WTC11 (cell line): ENCODE measurements around the gene MYL11.
A peak's percentile ranks its signal among the peaks of the same experiment; 100 is the strongest.

ENCODE experiments used
- CREB1 ChIP-seq: sonication (generic); formaldehyde crosslinking; IDR thresholded peaks from 2 replicates; pipeline ENCODE4 v1.8.0; 2023; ENCODE audit warnings: mild to moderate bottlenecking, missing genetic modification reagents
- GABPB1 ChIP-seq: sonication (generic); formaldehyde crosslinking; IDR thresholded peaks from 2 replicates; pipeline ENCODE4 v1.8.1; 2023; ENCODE audit warnings: mild to moderate bottlenecking, missing genetic modification reagents
- TF ChIP-seq, protein P1 (sequence below): sonication (generic); formaldehyde crosslinking; IDR thresholded peaks from 2 replicates; pipeline ENCODE4 v1.8.1; 2022; ENCODE audit warnings: mild to moderate bottlenecking, moderate library complexity, missing genetic modification reagents
- TF ChIP-seq, protein P2 (sequence below): fragments of 200-600 bp; IDR thresholded peaks from 2 replicates; pipeline ENCODE4 v1.8.0; 2022; ENCODE audit warnings: antibody characterized with exemption
- TF ChIP-seq, protein P3 (sequence below): sonication (generic); formaldehyde crosslinking; IDR thresholded peaks from 2 replicates; pipeline ENCODE4 v1.8.1; 2022; ENCODE audit warnings: low read depth, mild to moderate bottlenecking, moderate library complexity, missing genetic modification reagents, borderline replicate concordance

DNA sequence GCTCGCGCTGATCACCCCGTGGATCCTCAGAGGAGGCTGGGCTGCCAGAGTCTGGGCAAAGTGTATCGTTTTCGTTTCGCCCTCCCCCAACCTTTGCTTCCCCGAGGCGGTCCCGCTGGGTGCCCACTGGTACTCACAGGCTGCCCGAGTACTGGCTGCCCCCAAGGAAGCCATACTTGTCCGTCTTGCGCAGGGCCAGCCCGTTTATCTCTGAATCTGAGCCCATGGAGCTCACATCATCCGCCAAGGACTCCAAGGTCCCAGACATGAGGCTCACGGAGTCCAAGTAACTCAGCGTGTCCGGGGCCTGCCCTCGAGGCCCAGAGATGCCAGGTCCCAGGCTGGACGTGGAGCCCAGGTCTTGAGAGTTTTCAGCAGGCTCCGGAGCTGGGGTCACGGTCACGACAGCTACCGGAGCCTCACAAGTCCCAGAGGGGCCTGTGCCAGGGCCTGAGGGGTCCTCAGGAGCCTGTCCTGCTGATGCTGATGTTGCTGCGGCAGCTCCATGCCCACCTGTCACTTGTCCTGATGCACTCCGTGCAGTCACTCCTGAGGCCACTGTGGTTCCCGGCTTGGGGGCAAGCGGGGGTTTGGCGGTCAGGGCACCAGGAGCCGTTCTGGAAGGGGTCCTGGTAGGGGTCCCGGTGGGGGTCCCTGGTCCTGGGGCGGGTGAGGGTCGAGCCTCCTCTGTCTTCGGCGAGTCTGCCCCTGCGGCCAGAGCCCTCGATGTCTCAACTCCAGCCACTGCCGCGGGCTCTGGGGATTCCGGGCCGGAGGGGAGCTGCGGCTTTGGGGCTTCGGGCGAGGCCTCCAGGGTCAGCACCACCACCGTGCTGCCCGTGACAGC is 5.3 kb upstream of the MYL11 start:
- peak; percentile 32; the same call in 1 of the 2 replicates for TF ChIP-seq GABPB1
- no peak for TF ChIP-seq CREB1 (CRISPR knock-in tag)
- TF ChIP-seq, protein P1, sequence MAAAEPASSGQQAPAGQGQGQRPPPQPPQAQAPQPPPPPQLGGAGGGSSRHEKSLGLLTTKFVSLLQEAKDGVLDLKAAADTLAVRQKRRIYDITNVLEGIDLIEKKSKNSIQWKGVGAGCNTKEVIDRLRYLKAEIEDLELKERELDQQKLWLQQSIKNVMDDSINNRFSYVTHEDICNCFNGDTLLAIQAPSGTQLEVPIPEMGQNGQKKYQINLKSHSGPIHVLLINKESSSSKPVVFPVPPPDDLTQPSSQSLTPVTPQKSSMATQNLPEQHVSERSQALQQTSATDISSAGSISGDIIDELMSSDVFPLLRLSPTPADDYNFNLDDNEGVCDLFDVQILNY (CRISPR knock-in tag), result no peak
- TF ChIP-seq, protein P2, sequence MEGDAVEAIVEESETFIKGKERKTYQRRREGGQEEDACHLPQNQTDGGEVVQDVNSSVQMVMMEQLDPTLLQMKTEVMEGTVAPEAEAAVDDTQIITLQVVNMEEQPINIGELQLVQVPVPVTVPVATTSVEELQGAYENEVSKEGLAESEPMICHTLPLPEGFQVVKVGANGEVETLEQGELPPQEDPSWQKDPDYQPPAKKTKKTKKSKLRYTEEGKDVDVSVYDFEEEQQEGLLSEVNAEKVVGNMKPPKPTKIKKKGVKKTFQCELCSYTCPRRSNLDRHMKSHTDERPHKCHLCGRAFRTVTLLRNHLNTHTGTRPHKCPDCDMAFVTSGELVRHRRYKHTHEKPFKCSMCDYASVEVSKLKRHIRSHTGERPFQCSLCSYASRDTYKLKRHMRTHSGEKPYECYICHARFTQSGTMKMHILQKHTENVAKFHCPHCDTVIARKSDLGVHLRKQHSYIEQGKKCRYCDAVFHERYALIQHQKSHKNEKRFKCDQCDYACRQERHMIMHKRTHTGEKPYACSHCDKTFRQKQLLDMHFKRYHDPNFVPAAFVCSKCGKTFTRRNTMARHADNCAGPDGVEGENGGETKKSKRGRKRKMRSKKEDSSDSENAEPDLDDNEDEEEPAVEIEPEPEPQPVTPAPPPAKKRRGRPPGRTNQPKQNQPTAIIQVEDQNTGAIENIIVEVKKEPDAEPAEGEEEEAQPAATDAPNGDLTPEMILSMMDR, result no peak
- TF ChIP-seq, protein P3, sequence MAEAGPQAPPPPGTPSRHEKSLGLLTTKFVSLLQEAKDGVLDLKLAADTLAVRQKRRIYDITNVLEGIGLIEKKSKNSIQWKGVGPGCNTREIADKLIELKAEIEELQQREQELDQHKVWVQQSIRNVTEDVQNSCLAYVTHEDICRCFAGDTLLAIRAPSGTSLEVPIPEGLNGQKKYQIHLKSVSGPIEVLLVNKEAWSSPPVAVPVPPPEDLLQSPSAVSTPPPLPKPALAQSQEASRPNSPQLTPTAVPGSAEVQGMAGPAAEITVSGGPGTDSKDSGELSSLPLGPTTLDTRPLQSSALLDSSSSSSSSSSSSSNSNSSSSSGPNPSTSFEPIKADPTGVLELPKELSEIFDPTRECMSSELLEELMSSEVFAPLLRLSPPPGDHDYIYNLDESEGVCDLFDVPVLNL (CRISPR knock-in tag), result no peak
